Measurements from ENCODE around the gene FBF1. TPM values are rescaled to one million over a fixed set of nuclear protein-coding genes. Genes with fewer than 3 reads are reported as not detected.
A peak's percentile ranks its signal among the peaks of the same experiment; 100 is the strongest.
"Not testable (repeated sequence)": the region's sequence is repeated elsewhere in the genome, so short reads cannot be mapped to it uniquely, and the experiment has no call there.

FBF1 gene
- 11.4 TPM for total RNA-seq

- FAIRE-seq: no peak
- DNase-seq (ENCODE audit: low spot score in 2 of 2): peak; percentile 98 to 99
Observed at GRCh38 chr17:75940727-75941441, at the start of gene FBF1. TSS of gene FBF1 (minus strand) at chr17:75941042. CDS start at chr17:75938149, 2,893 bp downstream.

GRCh38 chr17:75987041-75987440, 46.2 kb upstream of the FBF1 start:
- DNase-seq (ENCODE audit: low spot score in 2 of 2) (no peak), FAIRE-seq (no peak)

GRCh38 chr17:75985986-75986385, 45.1 kb upstream of the FBF1 start:
- FAIRE-seq: no peak

GRCh38 chr17:75983501-75984181, 42.8 kb upstream of the FBF1 start:
- no peak for FAIRE-seq
- DNase-seq (ENCODE audit: low spot score in 2 of 2): no peak

More at GRCh38 chr17:75985986-75986385, 45.1 kb upstream of the FBF1 start:
- no peak for DNase-seq (ENCODE audit: low spot score in 2 of 2)

- DNase-seq (ENCODE audit: low spot score in 2 of 2) (no peak), FAIRE-seq (no peak)
Observed at GRCh38 chr17:75981019-75981615, 40.3 kb upstream of the FBF1 start.

- no peak for FAIRE-seq
- no peak for DNase-seq (ENCODE audit: low spot score in 2 of 2)
Observed at GRCh38 chr17:75980188-75981018, 39.6 kb upstream of the FBF1 start.

GRCh38 chr17:75979705-75980187, 38.9 kb upstream of the FBF1 start:
- no peak for FAIRE-seq
- DNase-seq (ENCODE audit: low spot score in 2 of 2): no peak

GRCh38 chr17:75978938-75979704, 38.3 kb upstream of the FBF1 start, which contains the start of the genes ACOX1 and TEN1:
TSS of gene ACOX1 (minus strand) at chr17:75979166. CDS start at chr17:75979073, 93 bp downstream.
TSS of gene TEN1 (plus strand) at chr17:75979240. CDS start at chr17:75986193, 6,953 bp downstream.
- DNase-seq (ENCODE audit: low spot score in 2 of 2) (peak; percentile 81 to 88), FAIRE-seq (no peak)

GRCh38 chr17:75976175-75976848, 35.5 kb upstream of the FBF1 start:
- DNase-seq (ENCODE audit: low spot score in 2 of 2) (no peak), FAIRE-seq (no peak)

- FAIRE-seq (no peak), DNase-seq (ENCODE audit: low spot score in 2 of 2) (no peak)
Observed at GRCh38 chr17:75975757-75976174, 34.9 kb upstream of the FBF1 start.

GRCh38 chr17:75975187-75975586, 34.3 kb upstream of the FBF1 start:
- FAIRE-seq: not testable (repeated sequence)

GRCh38 chr17:75970626-75971025, 29.8 kb upstream of the FBF1 start:
- FAIRE-seq (no peak), DNase-seq (ENCODE audit: low spot score in 2 of 2) (no peak)

More at GRCh38 chr17:75975187-75975586, 34.3 kb upstream of the FBF1 start:
- DNase-seq (ENCODE audit: low spot score in 2 of 2): not testable (repeated sequence)

- FAIRE-seq (no peak), DNase-seq (ENCODE audit: low spot score in 2 of 2) (no peak)
Observed at GRCh38 chr17:75970011-75970523, 29.2 kb upstream of the FBF1 start.

GRCh38 chr17:75969044-75969443, 28.2 kb upstream of the FBF1 start:
- FAIRE-seq; DNase-seq (ENCODE audit: low spot score in 2 of 2): not testable (repeated sequence)

- FAIRE-seq (no peak), DNase-seq (ENCODE audit: low spot score in 2 of 2) (no peak)
Observed at GRCh38 chr17:75965468-75965867, 24.6 kb upstream of the FBF1 start.

- FAIRE-seq: no peak
- DNase-seq (ENCODE audit: low spot score in 2 of 2): no peak
Observed at GRCh38 chr17:75959839-75960511, 19.1 kb upstream of the FBF1 start.

- no peak for DNase-seq (ENCODE audit: low spot score in 2 of 2)
- no peak for FAIRE-seq
Observed at GRCh38 chr17:75959051-75959838, 18.4 kb upstream of the FBF1 start.
